Activated B cell treated with CpG ODN at 0.5 μM for 24 hours (primary cell): ENCODE results near the gene RASA3. TPM values are rescaled to one million over a fixed set of nuclear protein-coding genes. Genes with fewer than 3 reads are reported as not detected.

ENCODE experiments used
- ATAC-seq: fragments of 200-7000 bp; cut with Tn5 transposase; one replicate; pipeline ENCODE4 v1.10.0; 2021; ENCODE audit warnings: low read depth, mild to moderate bottlenecking, moderate library complexity
- CTCF ChIA-PET: fragments of 350-600 bp; sonication (Branson Sonifier 250); formaldehyde crosslinking; loops from one replicate; lab custom pipeline; 2021; ENCODE audit warnings: antibody characterized with exemption; lab: Charles Lee
- POLR2A ChIA-PET: fragments of 350-600 bp; sonication (Branson Sonifier 250); formaldehyde crosslinking; loops from one replicate; lab custom pipeline; 2021; ENCODE audit warnings: antibody characterized with exemption; lab: Charles Lee
- DNase-seq: peaks from one replicate; pipeline ENCODE4 v3.0.0; 2022
- H3K27ac Mint-ChIP-seq: one replicate; pipeline ENCODE4 v1.8.0; 2020; ENCODE audit warnings: mixed read lengths
- H3K27me3 Mint-ChIP-seq: one replicate; pipeline ENCODE4 v1.8.0; 2021; ENCODE audit warnings: mixed read lengths
- H3K36me3 Mint-ChIP-seq: one replicate; pipeline ENCODE4 v1.8.0; 2021; ENCODE audit warnings: low read depth, mixed read lengths
- H3K4me1 Mint-ChIP-seq: one replicate; pipeline ENCODE4 v1.8.0; 2021; ENCODE audit warnings: mixed read lengths
- H3K4me3 Mint-ChIP-seq: one replicate; pipeline ENCODE4 v1.8.0; 2020; ENCODE audit warnings: mild to moderate bottlenecking, mixed read lengths
- H3K9me3 Mint-ChIP-seq: one replicate; pipeline ENCODE4 v1.8.0; 2020; ENCODE audit warnings: mixed read lengths
- CTCF ChIP-seq: fragments of 200-600 bp; IDR thresholded peaks from one replicate; pipeline ENCODE4 v1.8.0; 2022; ENCODE audit warnings: antibody characterized with exemption, mild to moderate bottlenecking
- intact Hi-C: fragments of 100-400 bp; cut with micrococcal nuclease; formaldehyde crosslinking; loops from one replicate; pipeline ENCODE4 v1.15.1; 2024
- total RNA-seq: library from RNA; stranded (reverse); gene quantifications from 2 replicates; pipeline ENCODE4 v1.2.3, GENCODE V29; 2022

Gene RASA3
- total RNA-seq, 1 donor from 2014 or later = 20.4 TPM

GRCh38 chr13:114015969-114016295 lies 116.5 kb downstream of the RASA3 start:
- DNase-seq = no peak
- intact Hi-C loops = no loop called here
- POLR2A ChIA-PET = no interaction called here
- Mint-ChIP-seq H3K36me3 (peaks cover 44% of the 10 kb centered on the region), H3K4me3 (no peak overlapping the region), H3K27ac (no peak overlapping the region), H3K9me3 (no peaks in the 10 kb centered on the region), H3K4me1 (peaks cover 2% of the 10 kb centered on the region), H3K27me3 (no peaks in the 10 kb centered on the region)
- no peak for TF ChIP-seq CTCF
- CTCF ChIA-PET = no interaction called here
- ATAC-seq = no peak

- no peaks in the 10 kb centered on the region for H3K4me1 Mint-ChIP-seq
- no peak for TF ChIP-seq CTCF
- ATAC-seq (no peak), DNase-seq (no peak)
- intact Hi-C loops = no loop called here
- H3K9me3 Mint-ChIP-seq = no peaks in the 10 kb centered on the region
- H3K4me3 Mint-ChIP-seq = no peak overlapping the region
- no peak overlapping the region for H3K27ac Mint-ChIP-seq
- ChIA-PET POLR2A (no interaction called here), CTCF (no interaction called here)
- H3K27me3 Mint-ChIP-seq = no peaks in the 10 kb centered on the region
- H3K36me3 Mint-ChIP-seq = peaks cover 38% of the 10 kb centered on the region
Observed at GRCh38 chr13:114015111-114015968, 117.1 kb downstream of the RASA3 start.

GRCh38 chr13:114013952-114014629 lies 118.3 kb downstream of the RASA3 start:
- DNase-seq = no peak
- intact Hi-C loops = no loop called here
- H3K27ac Mint-ChIP-seq = no peak overlapping the region
- H3K4me1 Mint-ChIP-seq = no peaks in the 10 kb centered on the region
- no peak for TF ChIP-seq CTCF
- ChIA-PET CTCF (no interaction called here), POLR2A (no interaction called here)
- H3K27me3 Mint-ChIP-seq = no peaks in the 10 kb centered on the region
- no peak overlapping the region for H3K4me3 Mint-ChIP-seq
- no peaks in the 10 kb centered on the region for H3K9me3 Mint-ChIP-seq
- H3K36me3 Mint-ChIP-seq = peaks cover 47% of the 10 kb centered on the region
- ATAC-seq = no peak

- POLR2A ChIA-PET = no interaction called here
- DNase-seq = no peak
- TF ChIP-seq CTCF = no peak
- H3K4me1 Mint-ChIP-seq = no peaks in the 10 kb centered on the region
- intact Hi-C loops = no loop called here
- peaks cover 45% of the 10 kb centered on the region for H3K36me3 Mint-ChIP-seq
- no peaks in the 10 kb centered on the region for H3K27me3 Mint-ChIP-seq
- H3K4me3 Mint-ChIP-seq = no peak overlapping the region
- H3K9me3 Mint-ChIP-seq = no peaks in the 10 kb centered on the region
- no peak overlapping the region for H3K27ac Mint-ChIP-seq
- ATAC-seq = no peak
- CTCF ChIA-PET = no interaction called here
Observed at GRCh38 chr13:114013336-114013735, 119.1 kb downstream of the RASA3 start.

- Mint-ChIP-seq H3K36me3 (peaks cover 41% of the 10 kb centered on the region), H3K27ac (no peak overlapping the region), H3K9me3 (no peaks in the 10 kb centered on the region), H3K4me3 (no peak overlapping the region), H3K27me3 (no peaks in the 10 kb centered on the region), H3K4me1 (no peaks in the 10 kb centered on the region)
- TF ChIP-seq CTCF = no peak
- intact Hi-C loops = no loop called here
- POLR2A ChIA-PET = no interaction called here
- ATAC-seq (no peak), DNase-seq (no peak)
- CTCF ChIA-PET = no interaction called here
Observed at GRCh38 chr13:114012921-114013320, 119.5 kb downstream of the RASA3 start.
